Activated CD4-positive, alpha-beta T cell treated with anti-CD3 and anti-CD28 coated beads, Interleukin-10, Interleukin-2, amounts not matched to agents 100 ng/mL and 50 ng/mL, durations not matched to agents 16 hours and 8 hours (primary cell): ENCODE measurements around the gene NPLOC4.
A peak's percentile ranks its signal among the peaks of the same experiment; 100 is the strongest.

Experiments used
- DNase-seq: peaks from one replicate; pipeline ENCODE4 v3.0.0-alpha.2; 2020

The NPLOC4 gene

GRCh38 chr17:81582749-81583148 is 54.2 kb downstream of the NPLOC4 start:
- no peak for DNase-seq

- no peak for DNase-seq
Observed at GRCh38 chr17:81582341-81582740, 54.6 kb downstream of the NPLOC4 start.

GRCh38 chr17:81581758-81582157 is 55.2 kb downstream of the NPLOC4 start:
- DNase-seq = no peak

GRCh38 chr17:81580481-81580880 is 56.4 kb downstream of the NPLOC4 start:
- DNase-seq = no peak

- no peak for DNase-seq
Observed at GRCh38 chr17:81579821-81580321, 57.0 kb downstream of the NPLOC4 start.

GRCh38 chr17:81579298-81579697 is 57.6 kb downstream of the NPLOC4 start:
- no peak for DNase-seq

- DNase-seq = peak; percentile 8
Observed at GRCh38 chr17:81578561-81579225, 58.2 kb downstream of the NPLOC4 start.

GRCh38 chr17:81578038-81578441 is 58.9 kb downstream of the NPLOC4 start:
- no peak for DNase-seq

GRCh38 chr17:81577278-81578000 is 59.5 kb downstream of the NPLOC4 start:
- DNase-seq = no peak

GRCh38 chr17:81576621-81577277 is 60.2 kb downstream of the NPLOC4 start:
- DNase-seq = no peak

- DNase-seq = no peak
Observed at GRCh38 chr17:81575836-81576235, 61.1 kb downstream of the NPLOC4 start.

- DNase-seq = no peak
Observed at GRCh38 chr17:81574643-81574956, 62.3 kb downstream of the NPLOC4 start.

- DNase-seq = no peak
Observed at GRCh38 chr17:81573794-81574642, 62.9 kb downstream of the NPLOC4 start.

- DNase-seq = no peak
Observed at GRCh38 chr17:81572563-81573168, 64.2 kb downstream of the NPLOC4 start.

GRCh38 chr17:81570964-81571363 is 65.9 kb downstream of the NPLOC4 start:
- DNase-seq = no peak

GRCh38 chr17:81569986-81570514 is 66.9 kb downstream of the NPLOC4 start:
- DNase-seq = no peak

GRCh38 chr17:81568416-81568815 is 68.5 kb downstream of the NPLOC4 start:
- DNase-seq = no peak

GRCh38 chr17:81567191-81567590 is 69.7 kb downstream of the NPLOC4 start:
- no peak for DNase-seq

- no peak for DNase-seq
Observed at GRCh38 chr17:81566461-81567126, 70.3 kb downstream of the NPLOC4 start.

- no peak for DNase-seq
Observed at GRCh38 chr17:81565231-81565630, 71.7 kb downstream of the NPLOC4 start.

- no peak for DNase-seq
Observed at GRCh38 chr17:81564778-81565177, 72.1 kb downstream of the NPLOC4 start.
